Ishikawa (cell line): ENCODE results near the gene ERBB4.

Experiments
- CEBPB ChIP-seq: IDR thresholded peaks from 2 replicates; pipeline ENCODE4 v1.6.1; 2012
- CREB1 ChIP-seq: IDR thresholded peaks from 2 replicates; pipeline ENCODE4 v1.6.1; 2012; ENCODE audit warnings: low read depth
- EGR1 ChIP-seq: IDR thresholded peaks from 2 replicates; pipeline ENCODE4 v1.6.1; 2012
- EP300 ChIP-seq: IDR thresholded peaks from 2 replicates; pipeline ENCODE4 v1.6.1; 2012; ENCODE audit warnings: borderline replicate concordance
- FOXM1 ChIP-seq: IDR thresholded peaks from 2 replicates; pipeline ENCODE4 v1.6.1; 2012; ENCODE audit warnings: low read depth, borderline replicate concordance
- MAX ChIP-seq: IDR thresholded peaks from 2 replicates; pipeline ENCODE4 v1.6.1; 2012
- NFIC ChIP-seq: IDR thresholded peaks from 2 replicates; pipeline ENCODE4 v1.6.1; 2012
- RAD21 ChIP-seq: IDR thresholded peaks from 2 replicates; pipeline ENCODE4 v1.6.1; 2012; ENCODE audit warnings: low read depth
- TAF1 ChIP-seq: IDR thresholded peaks from 2 replicates; pipeline ENCODE4 v1.6.1; 2012; ENCODE audit warnings: low read depth, mild to moderate bottlenecking
- TCF12 ChIP-seq: IDR thresholded peaks from 2 replicates; pipeline ENCODE4 v1.6.1; 2012; ENCODE audit warnings: low read depth
- TEAD4 ChIP-seq: IDR thresholded peaks from 2 replicates; pipeline ENCODE4 v1.6.1; 2012
- YY1 ChIP-seq: IDR thresholded peaks from 2 replicates; pipeline ENCODE4 v1.6.1; 2012; ENCODE audit warnings: low read depth
- ZBTB7A ChIP-seq: IDR thresholded peaks from 2 replicates; pipeline ENCODE4 v1.6.1; 2012; ENCODE audit warnings: low read depth
- TF ChIP-seq, protein P1 (sequence below): IDR thresholded peaks from 2 replicates; pipeline ENCODE4 v1.6.1; 2012; ENCODE audit warnings: low read depth, mild to moderate bottlenecking
- TF ChIP-seq, protein P2 (sequence below): IDR thresholded peaks from 2 replicates; pipeline ENCODE4 v1.6.1; 2012

Gene ERBB4

GRCh38 chr2:212088353-212088752, 450.2 kb downstream of the ERBB4 start:
- TF ChIP-seq CEBPB (no peak), ZBTB7A (no peak)

DNA sequence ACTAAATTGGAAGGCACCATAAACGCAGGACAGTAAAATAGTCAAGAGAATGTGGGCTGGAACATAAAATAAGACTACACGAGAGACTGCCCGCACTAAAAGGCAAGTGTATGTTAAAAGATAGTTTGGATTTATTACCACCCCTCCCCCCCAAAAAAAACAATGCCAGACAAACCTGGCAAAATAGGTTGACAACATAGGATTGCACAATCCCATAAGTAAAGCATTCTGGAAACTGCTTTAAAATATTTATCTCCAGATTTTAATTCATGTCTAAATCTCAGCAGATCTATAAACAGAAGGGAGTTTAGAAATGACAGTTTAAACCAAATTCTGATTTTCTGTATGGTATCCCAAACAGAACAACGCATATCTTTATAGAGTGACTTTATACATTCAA, 455.1 kb downstream of the ERBB4 start:
- TF ChIP-seq CEBPB (no peak), RAD21 (no peak), ZBTB7A (no peak), CREB1 (no peak), TAF1 (no peak), YY1 (no peak), EP300 (no peak), MAX (no peak)
- TF ChIP-seq, protein P1, sequence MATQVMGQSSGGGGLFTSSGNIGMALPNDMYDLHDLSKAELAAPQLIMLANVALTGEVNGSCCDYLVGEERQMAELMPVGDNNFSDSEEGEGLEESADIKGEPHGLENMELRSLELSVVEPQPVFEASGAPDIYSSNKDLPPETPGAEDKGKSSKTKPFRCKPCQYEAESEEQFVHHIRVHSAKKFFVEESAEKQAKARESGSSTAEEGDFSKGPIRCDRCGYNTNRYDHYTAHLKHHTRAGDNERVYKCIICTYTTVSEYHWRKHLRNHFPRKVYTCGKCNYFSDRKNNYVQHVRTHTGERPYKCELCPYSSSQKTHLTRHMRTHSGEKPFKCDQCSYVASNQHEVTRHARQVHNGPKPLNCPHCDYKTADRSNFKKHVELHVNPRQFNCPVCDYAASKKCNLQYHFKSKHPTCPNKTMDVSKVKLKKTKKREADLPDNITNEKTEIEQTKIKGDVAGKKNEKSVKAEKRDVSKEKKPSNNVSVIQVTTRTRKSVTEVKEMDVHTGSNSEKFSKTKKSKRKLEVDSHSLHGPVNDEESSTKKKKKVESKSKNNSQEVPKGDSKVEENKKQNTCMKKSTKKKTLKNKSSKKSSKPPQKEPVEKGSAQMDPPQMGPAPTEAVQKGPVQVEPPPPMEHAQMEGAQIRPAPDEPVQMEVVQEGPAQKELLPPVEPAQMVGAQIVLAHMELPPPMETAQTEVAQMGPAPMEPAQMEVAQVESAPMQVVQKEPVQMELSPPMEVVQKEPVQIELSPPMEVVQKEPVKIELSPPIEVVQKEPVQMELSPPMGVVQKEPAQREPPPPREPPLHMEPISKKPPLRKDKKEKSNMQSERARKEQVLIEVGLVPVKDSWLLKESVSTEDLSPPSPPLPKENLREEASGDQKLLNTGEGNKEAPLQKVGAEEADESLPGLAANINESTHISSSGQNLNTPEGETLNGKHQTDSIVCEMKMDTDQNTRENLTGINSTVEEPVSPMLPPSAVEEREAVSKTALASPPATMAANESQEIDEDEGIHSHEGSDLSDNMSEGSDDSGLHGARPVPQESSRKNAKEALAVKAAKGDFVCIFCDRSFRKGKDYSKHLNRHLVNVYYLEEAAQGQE = no peak
- TF ChIP-seq, protein P2, sequence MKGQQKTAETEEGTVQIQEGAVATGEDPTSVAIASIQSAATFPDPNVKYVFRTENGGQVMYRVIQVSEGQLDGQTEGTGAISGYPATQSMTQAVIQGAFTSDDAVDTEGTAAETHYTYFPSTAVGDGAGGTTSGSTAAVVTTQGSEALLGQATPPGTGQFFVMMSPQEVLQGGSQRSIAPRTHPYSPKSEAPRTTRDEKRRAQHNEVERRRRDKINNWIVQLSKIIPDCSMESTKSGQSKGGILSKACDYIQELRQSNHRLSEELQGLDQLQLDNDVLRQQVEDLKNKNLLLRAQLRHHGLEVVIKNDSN = no peak

- no peak for TF ChIP-seq TAF1
- no peak for TF ChIP-seq EGR1
- TF ChIP-seq NFIC = no peak
- no peak for TF ChIP-seq CEBPB
- TF ChIP-seq, protein P2 = no peak
- no peak for TF ChIP-seq CREB1
- no peak for TF ChIP-seq YY1
- no peak for TF ChIP-seq TCF12
These were observed 460.5 kb downstream of the ERBB4 start for GRCh38 chr2:212078103-212078502.

- TF ChIP-seq TEAD4 (no peak), CEBPB (no peak), EP300 (no peak), CREB1 (no peak), NFIC (no peak), MAX (no peak), ZBTB7A (no peak), TAF1 (no peak), YY1 (no peak), RAD21 (no peak), TCF12 (no peak), EGR1 (no peak), FOXM1 (no peak)
- TF ChIP-seq, protein P2 = no peak
- TF ChIP-seq, protein P1 = no peak
These were observed 462.1 kb downstream of the ERBB4 start for GRCh38 chr2:212076456-212076855.

DNA sequence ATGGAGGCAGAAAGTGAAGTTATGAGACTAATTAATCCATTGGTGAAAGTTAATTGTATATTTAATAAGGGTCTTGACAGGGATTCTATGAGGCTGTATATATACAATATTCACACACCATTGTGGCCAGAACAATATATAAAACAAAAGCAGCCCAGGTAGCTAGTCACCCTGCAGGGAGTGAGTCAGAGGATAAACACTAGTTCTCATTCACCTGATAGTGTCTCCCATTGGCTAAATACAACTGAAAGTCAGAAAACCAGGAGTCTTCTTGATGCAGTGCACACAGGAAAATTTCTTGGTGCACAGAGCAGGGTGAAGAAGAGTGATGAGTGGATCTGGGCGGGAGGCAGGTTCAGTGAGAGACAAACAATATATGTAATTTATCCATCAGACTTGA, 465.2 kb downstream of the ERBB4 start:
- TF ChIP-seq TAF1 (no peak), ZBTB7A (no peak), EGR1 (no peak), YY1 (no peak), RAD21 (no peak), MAX (no peak), TCF12 (no peak), CREB1 (no peak), EP300 (no peak)
- TF ChIP-seq, protein P1 = no peak
